T-cell (primary cell): ENCODE measurements around the gene STYK1. TPM values are rescaled to one million over a fixed set of nuclear protein-coding genes. Genes with fewer than 3 reads are reported as not detected.
A peak's percentile ranks its signal among the peaks of the same experiment; 100 is the strongest.

Experiments
- ATAC-seq, 4 experiments: fragments of 200-7000 bp in 3 of 4; fragments of 150-1000 bp in 1 of 4; cut with Tn5 transposase; replicated peaks in 1 of 4; 1 replicate in 3 of 4; 2 replicates in 1 of 4; pipeline ENCODE4 v1.10.0; 2021; ENCODE audit warnings: moderate library complexity in 3 of 4, mild to moderate bottlenecking in 2 of 4, moderate number of reproducible peaks in 1 of 4
- CTCF ChIA-PET, 2 donors: fragments of 300-600 bp; sonication (Branson Sonifier 250); formaldehyde crosslinking; loops; one replicate each; lab custom pipeline; 2022; ENCODE audit warnings: antibody characterized with exemption in 2 of 2; lab: Charles Lee
- POLR2A ChIA-PET, 2 donors: fragments of 300-600 bp; sonication (Branson Sonifier 250); formaldehyde crosslinking; loops; one replicate each; lab custom pipeline; 2022; ENCODE audit warnings: antibody characterized with exemption in 2 of 2; lab: Charles Lee
- DNase-seq, 35 experiments: peaks; one replicate each; pipeline versions ENCODE4 v3.0.0 to v3.0.0-alpha.2; 2013 to 2023
- H3K27ac ChIP-seq: one replicate; pipeline ENCODE4 v1.5.1; 2013; ENCODE audit warnings: low read length
- H3K27me3 ChIP-seq, 2 experiments: replicated peaks in 1 of 2; 1 replicate in 1 of 2; 2 replicates in 1 of 2; pipeline versions ENCODE4 v1.6.1 to v1.7.0; 2013; ENCODE audit warnings: low read length in 1 of 2, mixed read lengths in 1 of 2; ENCODE audit not compliant: control insufficient read depth in 2 of 2, insufficient read depth in 2 of 2; ENCODE audit errors: extremely low read depth in 1 of 2
- H3K36me3 ChIP-seq, 2 donors: 1 replicate in 1 of 2; 2 replicates in 1 of 2; pipeline versions ENCODE4 v1.6.1 to v1.7.0; 2013; ENCODE audit warnings: low read length in 1 of 2; ENCODE audit not compliant: control insufficient read depth in 2 of 2, insufficient read depth in 1 of 2; ENCODE audit errors: extremely low read depth in 1 of 2
- H3K4me1 ChIP-seq, 2 experiments: 1 replicate in 1 of 2; 2 replicates in 1 of 2; pipeline versions ENCODE4 v1.6.1 to v1.7.0; 2013; ENCODE audit warnings: low read length in 2 of 2, mixed read lengths in 1 of 2; ENCODE audit not compliant: insufficient read depth in 2 of 2, control insufficient read depth in 1 of 2; ENCODE audit errors: extremely low read depth in 1 of 2
- H3K4me3 ChIP-seq, 2 donors: 1 replicate in 1 of 2; 2 replicates in 1 of 2; pipeline versions ENCODE4 v1.5.1 to v1.7.0; 2013; ENCODE audit warnings: mild to moderate bottlenecking in 2 of 2, low read length in 1 of 2, moderate library complexity in 1 of 2; ENCODE audit not compliant: control insufficient read depth in 1 of 2; ENCODE audit errors: extremely low read depth in 1 of 2
- H3K9me3 ChIP-seq: 2 replicates; pipeline ENCODE4 v1.7.0; 2013
- H3K27ac Mint-ChIP-seq, 2 donors: one replicate each; pipeline ENCODE4 v1.8.0; 2020 to 2021; ENCODE audit warnings: mild to moderate bottlenecking in 2 of 2, mixed read lengths in 2 of 2
- H3K27me3 Mint-ChIP-seq, 2 donors: one replicate each; pipeline ENCODE4 v1.8.0; 2021 to 2022; ENCODE audit warnings: mixed read lengths in 2 of 2
- H3K36me3 Mint-ChIP-seq: one replicate; pipeline ENCODE4 v1.8.0; 2021; ENCODE audit warnings: mixed read lengths
- H3K4me1 Mint-ChIP-seq, 3 donors: one replicate each; pipeline ENCODE4 v1.8.0; 2020 to 2022; ENCODE audit warnings: mixed read lengths in 3 of 3, mild to moderate bottlenecking in 1 of 3
- H3K4me3 Mint-ChIP-seq, 3 donors: one replicate each; pipeline ENCODE4 v1.8.0; 2020 to 2022; ENCODE audit warnings: mild to moderate bottlenecking in 3 of 3, mixed read lengths in 3 of 3, moderate library complexity in 3 of 3
- H3K9me3 Mint-ChIP-seq, 3 donors: one replicate each; pipeline ENCODE4 v1.8.0; 2020 to 2022; ENCODE audit warnings: mixed read lengths in 3 of 3
- WGBS: methylation state at CpG from one replicate; pipeline ENCODE4 v1.1.5; 2013; ENCODE audit warnings: missing lambda C conversion rate; ENCODE audit not compliant: insufficient coverage; 5-methylcytosine and 5-hydroxymethylcytosine counted together
- total RNA-seq, 35 experiments: library from RNA in 6 of 35; stranded (reverse) in 6 of 35; fragments of 120-200 nt in 1 of 35; gene quantifications; one replicate each; pipeline versions ENCODE4 v1.2.1 to v1.2.4 and lab custom pipeline; 2013 to 2026

STYK1 gene
- total RNA-seq, 5 donors from 2014 or later (not counting 1 experiment from before 2014, with no cell fraction given) = 0.20 to 1.8 (median 0.39) TPM

DNA sequence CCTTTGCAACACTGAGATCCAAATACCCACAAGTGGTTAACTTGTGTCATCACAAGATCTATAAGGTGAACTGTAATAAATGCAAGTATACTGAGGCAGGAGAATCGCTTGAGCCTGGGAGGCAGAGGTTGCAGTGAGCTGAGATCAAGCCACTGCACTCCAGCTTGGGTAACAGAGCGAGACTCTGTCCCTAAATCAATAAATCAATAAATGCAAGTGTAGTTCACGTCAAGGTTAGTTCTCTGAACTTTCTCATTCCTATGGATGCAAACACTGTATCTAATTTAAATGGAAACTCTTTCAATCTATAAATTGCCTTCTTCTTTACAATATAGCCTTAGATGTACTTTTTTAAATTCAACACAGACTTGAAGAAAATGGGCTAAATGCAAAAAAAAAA is 63.7 kb downstream of the STYK1 start:
- Histone ChIP-seq H3K4me3 (no peak overlapping the region), H3K36me3 (peaks cover 0 to 19% of the 10 kb centered on the region in 2 donors), H3K4me1 (peaks cover 8 to 12% of the 10 kb centered on the region in 2 experiments), H3K27ac (no peak overlapping the region), H3K9me3 (no peaks in the 10 kb centered on the region), H3K27me3 (no peaks in the 10 kb centered on the region)
- Mint-ChIP-seq H3K27me3 (peaks cover 0 to 4% of the 10 kb centered on the region in 2 donors), H3K27ac (no peak overlapping the region), H3K36me3 (peaks cover 30% of the 10 kb centered on the region), H3K4me3 (no peak overlapping the region), H3K4me1 (peaks cover 25 to 31% (median 29%) of the 10 kb centered on the region in 3 donors), H3K9me3 (no peaks in the 10 kb centered on the region)
- WGBS = 100% methylated on average over 2 of the region's 3 CpGs
- DNase-seq (no peak), ATAC-seq (no peak)
- CTCF ChIA-PET = interaction anchor here (0.5 to 0.8 kb wide), 3 partner anchors 64 to 482 kb away, joined by 5 to 6 read pairs (median 5); partner anchors contain the start of gene STYK1 (in 1 of the 2)
- POLR2A ChIA-PET = interaction anchor here in 1 of 2 donors (0.6 kb wide), 2 partner anchors 51 to 517 kb away, joined by 5 read pairs; no protein-coding TSS in a partner anchor

DNA sequence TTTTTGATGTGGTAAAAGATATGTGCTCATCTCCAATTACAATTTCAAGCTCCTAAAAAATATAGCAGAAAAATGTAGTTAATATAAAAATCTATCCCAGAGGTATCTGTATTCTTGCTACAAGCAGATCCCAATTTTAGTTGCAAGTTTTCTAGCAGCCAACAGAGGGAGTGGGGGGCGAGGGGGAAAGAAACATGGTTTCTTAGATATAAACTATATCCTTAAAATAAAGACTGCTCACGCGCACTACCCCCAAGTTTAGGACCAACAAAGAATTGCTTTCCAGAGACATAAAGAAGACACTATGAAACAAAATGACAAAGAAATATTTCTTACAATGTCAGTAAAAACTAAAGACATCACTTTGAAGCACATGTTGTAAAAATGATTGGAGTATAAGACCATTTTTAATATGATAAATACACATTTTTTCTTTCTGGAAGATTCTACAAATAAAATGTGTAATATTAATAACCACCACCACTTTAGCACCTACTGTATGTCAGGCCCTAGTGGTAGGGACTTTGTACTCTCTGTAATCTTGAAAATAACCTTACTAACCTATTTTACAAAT is 65.9 kb downstream of the STYK1 start:
- Histone ChIP-seq H3K4me1 (peaks cover 8 to 10% of the 10 kb centered on the region in 2 experiments), H3K9me3 (no peaks in the 10 kb centered on the region), H3K4me3 (no peak overlapping the region), H3K27me3 (no peaks in the 10 kb centered on the region), H3K36me3 (peaks cover 0 to 19% of the 10 kb centered on the region in 2 donors), H3K27ac (no peak overlapping the region)
- H3K4me3 Mint-ChIP-seq = no peak overlapping the region
- H3K27me3 Mint-ChIP-seq = no peaks in the 10 kb centered on the region
- peaks cover 44% of the 10 kb centered on the region for H3K36me3 Mint-ChIP-seq
- ChIA-PET POLR2A (no interaction called here), CTCF (interaction anchor here (0.5 to 0.6 kb wide), 2 partner anchors 21 to 956 kb away, joined by 3 to 10 read pairs; no protein-coding TSS in a partner anchor)
- H3K27ac Mint-ChIP-seq = no peak overlapping the region
- DNase-seq (peak in 3 of 35 experiments; percentile 5 to 20 (median 14)), ATAC-seq (no peak)
- H3K4me1 Mint-ChIP-seq = peaks cover 18 to 24% (median 20%) of the 10 kb centered on the region in 3 donors
- WGBS = no CpG with 5 or more reads among the region's 3 CpGs
- H3K9me3 Mint-ChIP-seq = no peaks in the 10 kb centered on the region

DNA sequence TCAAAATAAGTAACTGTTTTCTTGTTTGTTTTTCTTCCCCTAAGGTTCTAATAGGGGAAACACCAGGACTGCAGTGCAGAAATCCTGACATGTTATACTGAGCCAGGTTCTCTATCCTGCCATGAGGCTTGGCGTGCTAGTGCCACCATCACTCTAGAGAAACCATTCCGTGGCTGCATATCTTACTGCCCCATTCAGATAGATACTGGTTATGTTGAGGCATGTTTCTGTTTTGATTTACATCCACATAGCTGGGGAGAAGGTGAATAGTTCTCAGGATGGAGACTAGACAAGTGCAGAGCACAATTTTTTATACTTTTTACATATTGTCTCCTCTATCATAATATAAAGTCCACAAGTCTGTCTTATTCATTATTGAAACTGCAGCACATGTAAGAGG is 72.0 kb downstream of the STYK1 start:
- H3K27me3 Mint-ChIP-seq = no peaks in the 10 kb centered on the region
- H3K27ac ChIP-seq = no peak overlapping the region
- DNase-seq (no peak), ATAC-seq (no peak)
- H3K4me3 Mint-ChIP-seq = no peak overlapping the region
- peaks cover 0 to 2% of the 10 kb centered on the region in 2 donors for H3K36me3 ChIP-seq
- peaks cover 42% of the 10 kb centered on the region for H3K36me3 Mint-ChIP-seq
- H3K4me3 ChIP-seq = no peak overlapping the region
- peaks cover 0 to 6% (median 0%) of the 10 kb centered on the region in 3 donors for H3K4me1 Mint-ChIP-seq
- H3K4me1 ChIP-seq = peaks cover 0 to 3% of the 10 kb centered on the region in 2 experiments
- ChIA-PET POLR2A (no interaction called here), CTCF (no interaction called here)
- WGBS = no CpG with 5 or more reads among the region's 2 CpGs
- H3K27ac Mint-ChIP-seq = no peak overlapping the region
- no peaks in the 10 kb centered on the region for H3K27me3 ChIP-seq
- no peaks in the 10 kb centered on the region for H3K9me3 ChIP-seq
- H3K9me3 Mint-ChIP-seq = no peaks in the 10 kb centered on the region

DNA sequence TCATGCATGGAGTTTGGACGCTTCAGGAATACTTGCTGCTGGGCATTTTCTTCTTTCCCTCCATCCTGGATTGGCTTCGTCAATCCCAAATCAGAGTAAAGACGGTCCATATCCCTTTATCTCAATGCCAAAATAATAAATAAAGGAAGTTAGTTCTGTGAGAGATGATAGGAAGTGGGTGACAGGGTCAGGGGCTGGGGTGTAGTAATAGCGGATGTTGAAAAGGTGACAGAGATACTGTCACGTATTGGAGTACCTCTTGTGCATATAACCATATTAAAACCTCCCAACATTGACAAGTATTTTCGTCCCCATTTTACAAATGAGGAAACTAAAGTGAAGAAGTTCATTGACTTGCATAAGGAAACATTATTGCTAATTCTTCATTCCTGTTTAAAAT is 72.9 kb downstream of the STYK1 start:
- H3K9me3 Mint-ChIP-seq = no peaks in the 10 kb centered on the region
- Histone ChIP-seq H3K36me3 (no peaks in the 10 kb centered on the region), H3K4me3 (peak overlapping the region in 1 of 2 donors; percentile 0), H3K4me1 (peaks cover 0 to 3% of the 10 kb centered on the region in 2 experiments), H3K9me3 (no peaks in the 10 kb centered on the region), H3K27me3 (no peaks in the 10 kb centered on the region), H3K27ac (no peak overlapping the region)
- peak overlapping the region in 1 of 2 donors; percentile 16 for H3K27ac Mint-ChIP-seq
- H3K27me3 Mint-ChIP-seq = no peaks in the 10 kb centered on the region
- ATAC-seq (peak in 1 of 4 experiments; percentile 40), DNase-seq (peak in 1 of 35 experiments; percentile 37)
- WGBS = no CpG with 5 or more reads among the region's 6 CpGs
- CTCF ChIA-PET = no interaction called here
- no peak overlapping the region for H3K4me3 Mint-ChIP-seq
- POLR2A ChIA-PET = no interaction called here
- H3K36me3 Mint-ChIP-seq = peaks cover 48% of the 10 kb centered on the region
- peaks cover 0 to 6% (median 0%) of the 10 kb centered on the region in 3 donors for H3K4me1 Mint-ChIP-seq

DNA sequence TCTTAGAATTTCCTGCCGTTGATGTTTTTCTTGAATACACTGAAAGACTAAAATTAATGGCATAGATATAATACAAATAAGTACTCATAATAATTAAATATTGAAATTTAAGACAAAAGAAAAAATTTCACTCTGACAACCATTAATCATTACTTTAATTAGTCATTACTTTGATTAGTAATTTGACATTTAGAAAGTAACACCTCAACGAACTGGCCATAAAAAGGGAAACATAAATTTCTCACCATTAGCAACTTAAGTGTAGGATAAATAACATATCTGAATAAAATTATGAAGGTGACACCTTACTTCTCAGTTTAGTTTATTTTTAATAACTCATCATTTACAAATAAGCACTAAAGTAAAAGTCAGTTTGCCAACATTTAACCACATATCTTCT is 78.0 kb downstream of the STYK1 start:
- ChIA-PET CTCF (no interaction called here), POLR2A (no interaction called here)
- no peaks in the 10 kb centered on the region for H3K27me3 ChIP-seq
- H3K4me3 Mint-ChIP-seq = no peak overlapping the region
- no peaks in the 10 kb centered on the region for H3K9me3 Mint-ChIP-seq
- H3K4me3 ChIP-seq = no peak overlapping the region
- H3K4me1 ChIP-seq = no peaks in the 10 kb centered on the region
- no peak for DNase-seq
- no peak overlapping the region for H3K27ac ChIP-seq
- no peaks in the 10 kb centered on the region for H3K4me1 Mint-ChIP-seq
- no peak for ATAC-seq
- no CpG with 5 or more reads among the region's 2 CpGs for WGBS
- no peaks in the 10 kb centered on the region for H3K27me3 Mint-ChIP-seq
- H3K36me3 Mint-ChIP-seq = peaks cover 43% of the 10 kb centered on the region
- no peaks in the 10 kb centered on the region for H3K9me3 ChIP-seq
- H3K36me3 ChIP-seq = peaks cover 0 to 11% of the 10 kb centered on the region in 2 donors
- no peak overlapping the region for H3K27ac Mint-ChIP-seq

DNA sequence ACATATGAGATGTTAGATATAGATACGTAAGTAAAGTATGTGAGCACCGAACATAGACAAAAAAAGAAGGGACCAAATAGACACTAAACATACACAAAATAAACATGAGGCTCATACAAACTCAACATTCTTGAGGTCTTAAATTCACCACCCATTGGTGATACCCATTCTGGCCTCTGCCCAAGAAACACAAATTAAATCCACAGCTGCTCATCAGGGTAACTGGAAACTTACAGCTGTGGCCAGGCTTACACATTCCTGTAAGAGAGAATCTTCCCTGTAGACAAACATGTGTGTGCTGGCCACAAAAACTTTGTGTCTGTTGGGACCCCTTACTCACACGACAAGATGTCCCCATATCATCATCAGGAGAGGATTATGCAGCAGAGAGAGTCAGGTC is 82.9 kb downstream of the STYK1 start:
- H3K27ac Mint-ChIP-seq = no peak overlapping the region
- H3K27me3 ChIP-seq = no peaks in the 10 kb centered on the region
- no peaks in the 10 kb centered on the region for H3K9me3 Mint-ChIP-seq
- no peaks in the 10 kb centered on the region for H3K27me3 Mint-ChIP-seq
- no peak overlapping the region for H3K4me3 ChIP-seq
- ChIA-PET CTCF (interaction anchor here in 1 of 2 donors (0.6 kb wide), 1 partner anchor 133 kb away, joined by 4 read pairs; no protein-coding TSS in a partner anchor), POLR2A (no interaction called here)
- H3K4me1 Mint-ChIP-seq = no peaks in the 10 kb centered on the region
- no peak for DNase-seq
- ATAC-seq = no peak
- H3K9me3 ChIP-seq = no peaks in the 10 kb centered on the region
- no peak overlapping the region for H3K27ac ChIP-seq
- H3K4me1 ChIP-seq = no peaks in the 10 kb centered on the region
- no CpG with 5 or more reads among the region's 3 CpGs for WGBS
- H3K36me3 Mint-ChIP-seq = peaks cover 48% of the 10 kb centered on the region
- H3K4me3 Mint-ChIP-seq = no peak overlapping the region
- H3K36me3 ChIP-seq = peaks cover 4 to 13% of the 10 kb centered on the region in 2 donors
